Stimulated activated CD4-positive, alpha-beta T cell treated with anti-CD3 and anti-CD28 coated beads, Interleukin-4, amount 100 ng/mL, for 1 hour (primary cell): ENCODE data around the gene SLC20A1.

ENCODE experiments used
- DNase-seq: peaks from one replicate; pipeline ENCODE4 v3.0.0-alpha.2; 2020

SLC20A1 gene

GRCh38 chr2:112712465-112712864 lies 66.7 kb downstream of the SLC20A1 start:
- DNase-seq, result no peak

DNA sequence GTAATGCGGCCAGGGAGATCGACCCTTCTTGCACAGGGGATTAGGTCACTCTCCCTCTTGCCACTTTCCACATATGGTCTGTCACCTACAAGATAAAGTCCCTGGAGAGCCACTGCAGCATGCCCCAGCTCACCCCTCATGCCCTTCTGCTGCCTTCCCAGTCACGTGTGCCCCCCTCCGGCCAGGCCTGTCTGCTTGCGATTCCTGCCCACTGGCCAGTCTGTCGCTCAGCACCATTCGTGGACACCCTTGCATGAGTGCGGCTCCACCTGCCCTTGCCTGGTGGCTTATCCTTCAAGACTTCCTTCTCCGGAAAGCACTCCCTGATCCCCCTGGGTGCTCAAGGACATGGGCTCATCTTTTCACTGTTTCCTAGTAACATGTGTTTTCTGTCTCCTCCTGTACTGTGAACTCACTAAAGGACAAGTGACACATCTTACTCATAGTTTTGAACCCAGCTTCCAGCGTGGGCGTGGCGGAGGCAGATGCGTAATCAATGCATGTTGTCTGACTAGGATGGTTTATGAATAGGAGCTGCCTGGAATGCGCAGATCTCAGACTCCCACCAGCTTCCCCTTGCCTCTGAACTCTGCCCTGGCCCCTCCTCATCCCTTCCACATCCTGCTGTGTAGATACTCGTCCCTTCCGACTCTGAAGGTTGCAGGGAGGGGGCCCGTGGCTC lies 67.3 kb downstream of the SLC20A1 start:
- peak; percentile 43 for DNase-seq
